Neural progenitor cell (in vitro differentiated cells): ENCODE data around the gene MKNK2.

Source experiments
- EZH2 ChIP-seq: fragments of 200-600 bp; sonication (generic); IDR thresholded peaks from 2 replicates; pipeline ENCODE4 v1.6.1; 2017; ENCODE audit warnings: antibody characterized with exemption, mild to moderate bottlenecking, moderate library complexity
- EZH2phosphoT487 ChIP-seq: fragments of 200-600 bp; sonication (generic); IDR thresholded peaks from 2 replicates; pipeline ENCODE4 v1.6.1; 2017; ENCODE audit warnings: antibody characterized with exemption

- TF ChIP-seq EZH2phosphoT487 (no peak), EZH2 (no peak)
These were observed 38.1 kb upstream of the MKNK2 start for GRCh38 chr19:2089001-2089711.
